Measurements from ENCODE around the gene NLRP1. TPM values are rescaled to one million over a fixed set of nuclear protein-coding genes. Genes with fewer than 3 reads are reported as not detected.

NLRP1 gene
- total and polyA plus RNA-seq, 4 donors: 1.8 to 5.4 (median 3.0) TPM

DNA sequence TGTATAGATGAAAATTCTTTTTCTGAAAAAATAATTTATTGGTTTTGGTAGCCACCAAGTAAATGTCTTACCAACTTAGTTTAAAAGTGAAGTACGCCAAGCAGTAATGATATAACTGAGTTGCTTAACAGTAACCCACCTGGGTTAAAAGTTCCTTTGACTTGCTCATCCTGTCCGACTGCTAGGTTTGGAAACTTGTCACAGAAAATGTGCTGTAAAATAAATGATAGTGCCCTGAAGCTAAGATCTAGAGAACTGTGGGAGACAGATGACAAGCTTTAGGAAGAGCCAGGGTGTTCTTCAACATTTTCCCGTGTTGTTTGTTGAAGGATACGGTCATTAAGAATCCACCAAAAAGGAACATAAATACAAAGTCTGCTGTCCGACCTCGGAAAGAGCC is 103.3 kb downstream of the NLRP1 start (continued):
- TF ChIP-seq, protein P1, sequence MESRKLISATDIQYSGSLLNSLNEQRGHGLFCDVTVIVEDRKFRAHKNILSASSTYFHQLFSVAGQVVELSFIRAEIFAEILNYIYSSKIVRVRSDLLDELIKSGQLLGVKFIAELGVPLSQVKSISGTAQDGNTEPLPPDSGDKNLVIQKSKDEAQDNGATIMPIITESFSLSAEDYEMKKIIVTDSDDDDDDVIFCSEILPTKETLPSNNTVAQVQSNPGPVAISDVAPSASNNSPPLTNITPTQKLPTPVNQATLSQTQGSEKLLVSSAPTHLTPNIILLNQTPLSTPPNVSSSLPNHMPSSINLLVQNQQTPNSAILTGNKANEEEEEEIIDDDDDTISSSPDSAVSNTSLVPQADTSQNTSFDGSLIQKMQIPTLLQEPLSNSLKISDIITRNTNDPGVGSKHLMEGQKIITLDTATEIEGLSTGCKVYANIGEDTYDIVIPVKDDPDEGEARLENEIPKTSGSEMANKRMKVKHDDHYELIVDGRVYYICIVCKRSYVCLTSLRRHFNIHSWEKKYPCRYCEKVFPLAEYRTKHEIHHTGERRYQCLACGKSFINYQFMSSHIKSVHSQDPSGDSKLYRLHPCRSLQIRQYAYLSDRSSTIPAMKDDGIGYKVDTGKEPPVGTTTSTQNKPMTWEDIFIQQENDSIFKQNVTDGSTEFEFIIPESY (IDR thresholded peaks at IDR 0.05): no peak
- TF ChIP-seq FOXA2 (IDR thresholded peaks at IDR 0.05): no peak

DNA sequence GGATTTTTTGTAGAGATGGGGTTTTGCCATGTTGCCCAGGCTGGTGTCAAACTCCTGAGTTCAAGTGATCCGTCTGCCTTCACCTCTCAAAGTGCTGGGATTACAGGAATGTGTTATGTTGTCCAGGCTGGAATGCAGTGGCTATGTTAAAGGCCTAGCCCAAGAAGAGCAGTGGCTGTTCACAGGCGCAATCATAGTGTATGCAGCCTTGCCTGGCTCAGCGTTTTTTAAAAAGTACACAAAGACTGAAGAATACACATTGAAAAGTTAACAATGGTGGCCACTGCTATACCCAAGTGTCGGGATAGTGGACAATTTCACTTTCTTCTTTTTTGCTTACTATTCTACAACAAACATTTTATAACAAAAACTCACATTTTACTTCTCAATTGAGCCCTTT is 105.3 kb downstream of the NLRP1 start:
- no peak for DNase-seq (ENCODE audit: low spot score)
- TF ChIP-seq, protein P1 (IDR thresholded peaks at IDR 0.05): no peak
- no peak for TF ChIP-seq EGR1 (IDR thresholded peaks at IDR 0.05; ENCODE audit: low read depth in 2 of 2)
- no peak for TF ChIP-seq TAF1 (conservative IDR thresholded peaks at IDR 0.05)
- TF ChIP-seq GABPA (IDR thresholded peaks at IDR 0.05 in 1 of 2, conservative IDR thresholded peaks at IDR 0.05 in 1 of 2): no peak
- TF ChIP-seq JUND (IDR thresholded peaks at IDR 0.05): no peak
- TF ChIP-seq HNF4A (conservative IDR thresholded peaks at IDR 0.05): no peak
- TF ChIP-seq YY1 (IDR thresholded peaks at IDR 0.05): no peak
- TF ChIP-seq, protein P2, sequence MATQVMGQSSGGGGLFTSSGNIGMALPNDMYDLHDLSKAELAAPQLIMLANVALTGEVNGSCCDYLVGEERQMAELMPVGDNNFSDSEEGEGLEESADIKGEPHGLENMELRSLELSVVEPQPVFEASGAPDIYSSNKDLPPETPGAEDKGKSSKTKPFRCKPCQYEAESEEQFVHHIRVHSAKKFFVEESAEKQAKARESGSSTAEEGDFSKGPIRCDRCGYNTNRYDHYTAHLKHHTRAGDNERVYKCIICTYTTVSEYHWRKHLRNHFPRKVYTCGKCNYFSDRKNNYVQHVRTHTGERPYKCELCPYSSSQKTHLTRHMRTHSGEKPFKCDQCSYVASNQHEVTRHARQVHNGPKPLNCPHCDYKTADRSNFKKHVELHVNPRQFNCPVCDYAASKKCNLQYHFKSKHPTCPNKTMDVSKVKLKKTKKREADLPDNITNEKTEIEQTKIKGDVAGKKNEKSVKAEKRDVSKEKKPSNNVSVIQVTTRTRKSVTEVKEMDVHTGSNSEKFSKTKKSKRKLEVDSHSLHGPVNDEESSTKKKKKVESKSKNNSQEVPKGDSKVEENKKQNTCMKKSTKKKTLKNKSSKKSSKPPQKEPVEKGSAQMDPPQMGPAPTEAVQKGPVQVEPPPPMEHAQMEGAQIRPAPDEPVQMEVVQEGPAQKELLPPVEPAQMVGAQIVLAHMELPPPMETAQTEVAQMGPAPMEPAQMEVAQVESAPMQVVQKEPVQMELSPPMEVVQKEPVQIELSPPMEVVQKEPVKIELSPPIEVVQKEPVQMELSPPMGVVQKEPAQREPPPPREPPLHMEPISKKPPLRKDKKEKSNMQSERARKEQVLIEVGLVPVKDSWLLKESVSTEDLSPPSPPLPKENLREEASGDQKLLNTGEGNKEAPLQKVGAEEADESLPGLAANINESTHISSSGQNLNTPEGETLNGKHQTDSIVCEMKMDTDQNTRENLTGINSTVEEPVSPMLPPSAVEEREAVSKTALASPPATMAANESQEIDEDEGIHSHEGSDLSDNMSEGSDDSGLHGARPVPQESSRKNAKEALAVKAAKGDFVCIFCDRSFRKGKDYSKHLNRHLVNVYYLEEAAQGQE (IDR thresholded peaks at IDR 0.05): no peak
- no peak for TF ChIP-seq FOXA2 (IDR thresholded peaks at IDR 0.05)
- TF ChIP-seq, protein P3, sequence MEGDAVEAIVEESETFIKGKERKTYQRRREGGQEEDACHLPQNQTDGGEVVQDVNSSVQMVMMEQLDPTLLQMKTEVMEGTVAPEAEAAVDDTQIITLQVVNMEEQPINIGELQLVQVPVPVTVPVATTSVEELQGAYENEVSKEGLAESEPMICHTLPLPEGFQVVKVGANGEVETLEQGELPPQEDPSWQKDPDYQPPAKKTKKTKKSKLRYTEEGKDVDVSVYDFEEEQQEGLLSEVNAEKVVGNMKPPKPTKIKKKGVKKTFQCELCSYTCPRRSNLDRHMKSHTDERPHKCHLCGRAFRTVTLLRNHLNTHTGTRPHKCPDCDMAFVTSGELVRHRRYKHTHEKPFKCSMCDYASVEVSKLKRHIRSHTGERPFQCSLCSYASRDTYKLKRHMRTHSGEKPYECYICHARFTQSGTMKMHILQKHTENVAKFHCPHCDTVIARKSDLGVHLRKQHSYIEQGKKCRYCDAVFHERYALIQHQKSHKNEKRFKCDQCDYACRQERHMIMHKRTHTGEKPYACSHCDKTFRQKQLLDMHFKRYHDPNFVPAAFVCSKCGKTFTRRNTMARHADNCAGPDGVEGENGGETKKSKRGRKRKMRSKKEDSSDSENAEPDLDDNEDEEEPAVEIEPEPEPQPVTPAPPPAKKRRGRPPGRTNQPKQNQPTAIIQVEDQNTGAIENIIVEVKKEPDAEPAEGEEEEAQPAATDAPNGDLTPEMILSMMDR (IDR thresholded peaks at IDR 0.05; ENCODE audit: low read depth, low read length, missing input control): no peak
- no peak for TF ChIP-seq NR2F2 (IDR thresholded peaks at IDR 0.05)
- TF ChIP-seq RXRA (IDR thresholded peaks at IDR 0.05): no peak
- TF ChIP-seq, protein P4, sequence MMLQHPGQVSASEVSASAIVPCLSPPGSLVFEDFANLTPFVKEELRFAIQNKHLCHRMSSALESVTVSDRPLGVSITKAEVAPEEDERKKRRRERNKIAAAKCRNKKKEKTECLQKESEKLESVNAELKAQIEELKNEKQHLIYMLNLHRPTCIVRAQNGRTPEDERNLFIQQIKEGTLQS (IDR thresholded peaks at IDR 0.05): no peak
- no peak for TF ChIP-seq FOXA1 (IDR thresholded peaks at IDR 0.05)
- TF ChIP-seq, protein P5, sequence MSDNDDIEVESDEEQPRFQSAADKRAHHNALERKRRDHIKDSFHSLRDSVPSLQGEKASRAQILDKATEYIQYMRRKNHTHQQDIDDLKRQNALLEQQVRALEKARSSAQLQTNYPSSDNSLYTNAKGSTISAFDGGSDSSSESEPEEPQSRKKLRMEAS (IDR thresholded peaks at IDR 0.05): no peak
- no peak for TF ChIP-seq HNF4G (IDR thresholded peaks at IDR 0.05)
- TF ChIP-seq SP1 (IDR thresholded peaks at IDR 0.05): no peak
- TF ChIP-seq RAD21 (IDR thresholded peaks at IDR 0.05): no peak
- Histone ChIP-seq H3K9ac (ENCODE audit: low read depth in 1 of 2, low read length in 2 of 2) (no peak overlapping the region), H3K4me3 (ENCODE audit: low read depth in 1 of 3, low read length in 3 of 3) (no peak overlapping the region), H3K27ac (ENCODE audit: low read depth in 1 of 2, low read length in 2 of 2) (no peak overlapping the region), H3K9me3 (ENCODE audit: control insufficient read depth in 4 of 4, low read length in 3 of 4) (no peaks in the 10 kb centered on the region), H3K36me3 (ENCODE audit: control insufficient read depth in 4 of 4, insufficient read depth in 3 of 4, low read depth in 1 of 4, low read length in 3 of 4) (peaks cover 20 to 75% (median 67%) of the 10 kb centered on the region in 4 donors), H3K4me1 (ENCODE audit: control insufficient read depth in 4 of 4, insufficient read depth in 4 of 4, low read length in 3 of 4) (peaks cover 0 to 8% (median 0%) of the 10 kb centered on the region in 4 donors), H3K27me3 (ENCODE audit: control insufficient read depth in 4 of 4, insufficient read depth in 4 of 4, low read length in 3 of 4) (no peaks in the 10 kb centered on the region)
- 93% methylated on average over 4 of the region's 4 CpGs for WGBS

All from liver (tissue), 9 donors.